ENCODE results near the gene GOLGA6A.
"Not testable (repeated sequence)": the region's sequence is repeated elsewhere in the genome, so short reads cannot be mapped to it uniquely, and the experiment has no call there.

The GOLGA6A gene

GRCh38 chr15:74082450-74082849 lies at the start of gene GOLGA6A:
TSS of gene GOLGA6A (minus strand) at chr15:74082550. CDS start at chr15:74082509, 41 bp downstream.
- DNase-seq, result not testable (repeated sequence)

DNA sequence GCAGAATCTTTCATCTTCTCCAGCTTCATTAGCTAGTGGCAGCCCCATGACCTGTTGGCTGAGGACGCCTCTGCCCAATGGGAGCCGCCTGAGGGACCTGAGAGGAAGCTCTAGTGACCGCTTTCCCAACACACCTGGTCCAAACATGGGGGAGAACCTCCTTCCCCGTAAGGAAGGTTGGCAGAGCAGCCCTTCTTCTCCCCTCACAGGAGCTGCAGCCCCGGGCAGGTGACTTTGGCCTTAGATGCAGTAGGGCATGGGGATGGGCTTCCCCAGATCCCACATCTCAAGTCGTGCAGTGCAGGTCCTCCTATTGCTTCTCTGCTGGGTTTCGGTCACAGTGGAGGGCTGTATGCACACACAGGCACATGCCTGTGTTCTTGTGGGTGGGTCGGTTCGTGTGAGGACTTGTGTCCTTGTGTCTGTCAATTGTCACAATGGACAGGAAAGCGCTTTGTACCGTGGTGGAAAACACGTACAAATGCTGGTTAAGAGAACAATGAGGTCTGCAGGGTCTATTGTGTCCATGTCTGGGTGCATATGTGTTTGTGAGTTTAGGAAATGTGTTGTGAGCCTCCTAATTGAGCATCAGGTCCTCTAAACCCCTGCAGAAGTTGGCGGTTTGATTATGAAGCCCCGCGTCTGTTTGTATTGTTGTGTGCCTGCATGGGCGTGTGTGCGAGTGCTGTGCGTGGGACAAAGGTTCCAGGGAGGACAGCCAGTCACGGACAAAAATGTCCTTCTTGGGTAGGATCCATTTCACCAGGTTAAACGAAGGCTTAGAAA lies 49.5 kb upstream of the GOLGA6A start:
- DNase-seq, result no peak

DNA sequence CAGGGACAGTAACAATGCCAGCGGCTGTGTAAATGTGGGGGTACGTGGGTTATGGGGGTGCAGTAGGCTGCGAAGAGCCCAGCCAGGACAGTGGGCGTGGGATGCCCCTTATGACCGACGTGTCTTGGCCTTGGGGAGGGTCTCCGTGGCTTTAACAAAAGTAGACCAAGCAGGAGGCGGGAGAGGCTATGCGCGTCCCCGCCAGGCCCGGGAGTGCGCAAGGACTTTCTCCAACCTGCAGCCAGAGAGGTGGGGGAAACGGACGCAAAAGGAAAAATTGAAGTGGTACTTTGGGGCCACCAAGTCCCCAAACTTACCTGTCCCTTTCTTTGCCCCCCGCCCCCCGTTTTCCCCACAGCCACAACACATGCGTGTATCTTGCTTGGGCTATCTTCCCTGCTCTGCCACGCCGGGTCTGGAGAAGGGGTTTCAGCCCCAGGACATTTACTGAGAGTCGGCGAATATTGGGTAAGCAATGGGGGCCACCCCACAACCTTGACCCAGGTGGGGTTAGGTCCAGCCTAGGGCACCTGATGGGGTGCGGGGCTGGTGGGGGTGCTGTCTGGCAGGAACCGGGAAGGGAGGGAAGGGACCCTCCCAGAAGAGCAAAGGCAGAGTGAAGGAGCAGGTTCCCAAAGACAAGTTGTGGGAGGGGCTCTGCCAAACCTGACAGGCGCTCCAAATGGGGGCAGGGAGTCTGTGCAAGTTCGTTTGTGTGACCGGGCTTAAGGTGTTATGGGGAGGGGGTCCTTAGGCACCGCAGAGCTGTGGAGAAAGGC lies 48.7 kb upstream of the GOLGA6A start:
- DNase-seq, result no peak

DNA sequence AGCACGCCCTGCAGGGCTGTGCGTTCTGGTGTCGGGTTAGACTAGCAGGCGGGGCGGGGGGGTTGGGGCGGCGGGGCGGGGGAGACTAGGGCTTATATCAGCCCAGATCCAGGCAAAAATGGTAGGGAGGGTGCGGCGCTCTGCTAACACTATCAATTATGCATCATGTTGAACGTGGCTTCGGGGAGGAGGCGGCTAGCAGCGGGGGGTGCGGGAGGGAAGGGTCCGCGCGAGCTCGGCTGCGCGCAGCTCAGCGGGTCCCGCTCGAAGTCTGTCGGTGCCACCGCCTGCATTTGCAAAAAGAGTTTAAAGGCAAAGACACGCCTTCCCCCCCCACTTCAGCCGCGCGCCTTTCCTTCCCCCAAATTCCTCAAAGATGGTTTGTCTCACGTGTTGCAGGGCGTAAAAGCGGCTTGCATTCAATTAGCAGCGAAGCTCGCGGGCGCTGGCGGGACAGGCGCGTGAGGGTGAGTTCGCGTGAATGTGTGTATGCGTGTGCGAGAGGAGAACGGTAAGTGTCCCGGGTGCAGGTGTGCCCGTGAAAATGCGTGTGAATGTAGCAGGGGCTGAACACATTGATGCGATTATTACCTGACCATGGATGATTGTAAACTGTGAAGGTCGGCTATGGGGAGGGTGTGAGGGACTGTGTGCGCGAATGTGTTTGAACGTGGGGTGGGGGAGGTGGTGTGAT lies 48.0 kb upstream of the GOLGA6A start, which contains the start of gene ISLR2:
ISLR2 (plus strand) TSS at position 432 of the 694 bp plus-strand sequence. CDS start 2,169 bp downstream, outside the sequence.
- DNase-seq, result no peak

DNA sequence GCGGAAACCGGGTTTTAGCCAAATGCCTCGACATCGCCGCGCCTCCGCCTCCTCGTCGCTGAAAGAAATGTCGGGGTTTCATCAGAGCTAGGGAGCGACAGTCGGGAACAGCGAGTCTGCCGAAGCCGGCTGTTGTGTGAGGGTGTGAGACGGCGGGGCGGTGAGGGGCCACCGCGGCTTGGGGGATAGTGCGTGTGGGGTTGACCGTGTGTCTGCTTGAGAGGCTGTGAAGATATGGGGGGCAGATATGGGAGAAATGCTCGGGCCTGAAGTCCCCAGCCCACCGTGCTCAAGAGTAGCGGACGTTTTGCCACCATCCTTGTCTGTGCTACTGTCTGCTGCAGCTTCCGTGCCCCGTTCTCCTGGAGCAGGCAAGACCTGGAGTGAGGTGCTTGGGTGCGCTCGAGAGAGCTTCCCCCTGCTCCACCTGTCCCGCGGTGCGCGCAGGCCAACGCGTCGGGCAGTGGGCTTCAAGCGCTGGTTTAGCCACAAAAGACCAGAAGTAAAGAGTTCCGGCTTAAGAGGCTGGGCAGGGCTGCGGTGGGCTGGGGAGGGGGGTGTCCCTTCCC lies 47.3 kb upstream of the GOLGA6A start:
- no peak for DNase-seq

- DNase-seq, result no peak
Observed at GRCh38 chr15:74128785-74129585, 46.6 kb upstream of the GOLGA6A start.

DNA sequence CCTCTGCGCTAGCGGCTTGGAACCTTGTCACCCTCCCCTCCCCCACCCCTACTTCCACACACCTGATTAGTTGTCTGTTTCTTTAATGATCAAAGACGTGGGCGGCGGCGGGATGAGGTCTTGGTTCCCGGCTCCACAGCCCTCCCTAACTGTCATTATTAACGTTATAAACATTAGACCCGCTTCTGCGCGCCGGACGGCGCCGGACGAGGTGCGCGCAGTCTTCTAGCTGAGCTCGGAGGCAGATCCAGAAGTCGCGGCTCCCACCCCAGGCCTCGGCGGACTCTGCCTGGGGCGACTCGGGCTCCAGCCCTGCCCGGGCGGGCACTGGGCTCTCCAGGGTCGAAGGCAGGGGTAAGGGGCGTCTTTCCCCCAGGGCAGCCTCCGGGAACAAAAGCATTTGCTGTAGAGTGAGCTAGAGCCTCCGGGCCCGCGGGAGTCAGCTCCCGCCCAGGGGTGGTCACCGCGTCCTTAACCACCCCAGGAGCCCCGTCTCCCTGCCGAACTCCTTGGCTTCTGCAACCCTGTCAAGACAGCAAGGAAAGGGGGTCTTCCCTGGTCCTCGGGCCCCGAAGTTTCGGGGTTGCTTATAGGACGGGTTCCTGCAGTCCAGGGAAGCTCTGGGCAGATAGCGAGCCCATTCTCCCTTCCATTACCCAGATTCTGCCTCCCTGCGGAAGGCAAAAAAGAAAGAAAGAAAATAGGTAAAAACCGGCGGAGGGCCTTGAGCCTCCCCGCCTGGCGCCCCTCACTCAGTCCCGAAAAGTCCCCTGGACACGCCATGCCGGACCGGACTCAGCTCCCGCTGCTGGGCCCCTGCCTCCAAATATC lies 45.8 kb upstream of the GOLGA6A start:
- no peak for DNase-seq

DNA sequence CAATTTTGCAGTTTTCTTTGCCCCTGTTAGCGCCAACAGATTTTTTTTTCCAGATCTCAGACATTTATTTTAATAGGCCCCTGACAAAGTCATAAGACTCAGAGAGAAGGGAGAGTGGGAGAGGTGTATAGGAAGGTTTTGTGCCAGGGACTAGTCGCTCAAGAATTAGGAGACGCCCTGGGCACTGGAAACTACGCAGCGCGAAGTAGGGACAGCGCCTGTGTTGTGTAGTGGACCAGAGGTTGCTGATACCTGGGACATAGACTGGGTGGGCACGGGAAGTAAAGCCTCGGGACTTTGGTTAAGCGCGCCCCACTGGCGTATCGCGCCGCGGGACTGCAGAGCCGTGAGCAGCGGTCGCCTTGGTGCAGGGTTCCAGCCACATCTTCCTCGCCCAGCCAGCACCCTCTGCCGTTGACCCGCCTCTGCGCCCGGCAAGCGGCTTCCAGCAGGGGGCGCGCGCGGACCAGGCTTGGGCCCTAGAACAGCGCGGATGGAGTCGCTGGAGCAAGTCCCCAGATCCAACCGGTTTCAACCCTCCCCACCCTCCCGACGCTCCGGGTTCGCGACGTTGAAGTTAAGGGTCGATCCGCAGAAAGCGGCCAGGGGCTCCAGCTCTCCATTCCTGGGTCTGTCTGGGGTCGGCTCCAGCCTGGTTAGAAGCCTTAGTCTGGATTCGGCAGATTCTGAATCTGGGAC lies 45.1 kb upstream of the GOLGA6A start:
- peak; percentile 64 for DNase-seq

GRCh38 chr15:74124759-74125158 lies 42.4 kb upstream of the GOLGA6A start:
- DNase-seq, result no peak

GRCh38 chr15:74124196-74124595 lies 41.8 kb upstream of the GOLGA6A start:
- DNase-seq, result no peak

DNA sequence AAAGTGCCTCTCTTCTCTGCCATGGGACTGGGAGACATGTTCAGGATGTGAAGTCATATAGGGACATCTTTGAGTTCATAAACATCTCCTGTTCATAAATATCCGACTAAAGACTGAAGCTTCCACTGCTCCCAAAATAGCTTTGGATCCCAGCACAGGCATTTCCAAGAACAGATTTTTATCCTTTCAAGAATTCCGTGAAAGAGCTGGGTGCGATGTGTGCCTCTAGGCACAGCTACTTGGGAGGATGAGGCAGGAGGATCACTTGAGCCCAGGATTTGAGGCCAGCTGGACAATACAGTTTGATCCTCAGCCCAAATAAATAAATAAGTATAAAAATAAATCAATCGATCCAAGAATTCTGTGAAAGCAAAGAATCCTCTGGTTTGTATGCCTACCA lies 41.3 kb upstream of the GOLGA6A start:
- no peak for DNase-seq

DNA sequence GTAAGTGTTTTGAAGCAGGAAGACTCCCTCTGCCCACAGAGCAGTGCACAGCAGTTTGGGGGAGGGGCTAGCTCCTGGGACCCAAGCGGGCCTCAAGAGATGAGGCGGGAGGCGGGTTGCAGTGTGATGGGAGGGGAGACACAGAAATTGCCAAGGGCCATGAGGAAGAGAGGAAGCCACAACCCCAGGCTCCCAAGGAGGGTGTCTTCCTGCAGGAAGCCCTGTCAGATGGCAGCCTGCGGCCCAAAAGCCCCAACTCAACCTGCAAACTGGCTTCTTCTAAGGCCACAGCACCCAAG lies 40.7 kb upstream of the GOLGA6A start:
- no peak for DNase-seq

DNA sequence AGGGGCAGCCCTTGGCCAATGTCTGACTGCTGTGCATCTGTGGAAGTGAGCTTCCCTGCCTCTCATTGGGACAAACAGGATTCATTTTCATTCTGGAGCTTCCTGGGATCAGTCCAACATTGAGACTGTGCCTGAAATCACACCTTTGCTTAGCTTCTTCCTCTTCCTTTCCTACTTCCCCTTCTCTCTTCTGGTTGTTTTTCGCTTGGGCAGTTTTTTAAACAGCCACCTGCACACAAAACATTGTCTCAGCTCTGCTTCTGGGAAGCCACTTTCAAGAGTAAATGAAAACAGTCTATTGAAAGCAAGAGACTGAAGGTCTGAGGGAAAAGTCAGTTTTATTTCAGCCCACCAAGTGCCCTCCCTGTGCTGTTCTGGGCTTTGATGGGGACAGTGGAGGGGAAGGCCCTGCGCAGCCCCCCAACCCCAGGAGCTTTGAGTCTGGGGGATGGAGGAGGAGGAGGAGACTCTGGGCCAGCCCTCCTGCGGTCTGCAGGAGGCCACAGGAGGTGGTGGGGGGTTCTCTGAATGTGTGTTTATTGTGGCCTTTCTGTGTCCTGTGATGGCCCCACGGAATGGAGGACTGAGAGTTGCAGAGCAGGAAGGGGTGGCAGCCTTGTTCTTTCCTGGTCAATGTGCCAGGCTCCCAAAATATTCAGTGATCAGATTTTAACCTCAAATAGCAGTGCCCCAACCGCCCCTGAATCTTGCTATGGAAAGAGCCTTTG lies 40.2 kb upstream of the GOLGA6A start:
- no peak for DNase-seq

DNA sequence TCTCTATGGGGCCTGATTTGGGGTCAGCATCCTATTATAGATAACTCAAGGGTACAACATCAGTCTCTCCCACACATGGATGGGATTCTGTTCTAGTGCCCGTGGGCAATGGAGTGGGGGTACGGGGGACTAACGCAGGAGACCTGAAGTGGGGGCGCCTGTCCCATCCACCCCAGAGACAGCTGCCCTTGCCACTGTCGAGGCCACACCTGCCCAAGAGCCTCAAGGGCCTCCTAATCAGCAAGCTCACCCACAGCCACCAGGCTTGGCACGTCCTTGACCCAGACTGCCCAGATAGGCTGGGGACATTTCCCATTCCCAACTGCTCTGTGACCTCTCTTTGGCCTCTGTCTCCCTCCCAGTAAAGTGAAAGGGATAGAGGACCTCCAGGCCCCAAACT lies 39.5 kb upstream of the GOLGA6A start:
- no peak for DNase-seq

DNA sequence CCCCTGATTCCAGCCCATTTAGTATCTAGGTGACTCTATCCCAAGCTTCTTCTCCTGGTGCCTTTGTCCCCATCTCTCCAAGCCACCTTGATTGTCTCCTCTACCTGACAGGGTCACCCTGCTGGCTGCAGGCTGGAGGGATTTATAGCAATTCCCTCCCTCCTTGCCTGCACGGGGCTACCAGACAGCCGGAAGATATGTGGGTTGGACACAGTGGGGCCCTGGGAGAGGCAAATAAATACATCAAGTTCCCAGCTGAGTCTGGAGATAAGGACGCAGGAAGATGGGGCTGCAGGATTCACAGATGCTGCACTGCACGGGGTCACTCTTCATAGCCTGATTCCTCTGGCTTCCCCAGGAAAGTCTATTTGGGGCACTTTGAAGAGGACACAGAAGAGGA lies 38.7 kb upstream of the GOLGA6A start:
- DNase-seq, result no peak

DNA sequence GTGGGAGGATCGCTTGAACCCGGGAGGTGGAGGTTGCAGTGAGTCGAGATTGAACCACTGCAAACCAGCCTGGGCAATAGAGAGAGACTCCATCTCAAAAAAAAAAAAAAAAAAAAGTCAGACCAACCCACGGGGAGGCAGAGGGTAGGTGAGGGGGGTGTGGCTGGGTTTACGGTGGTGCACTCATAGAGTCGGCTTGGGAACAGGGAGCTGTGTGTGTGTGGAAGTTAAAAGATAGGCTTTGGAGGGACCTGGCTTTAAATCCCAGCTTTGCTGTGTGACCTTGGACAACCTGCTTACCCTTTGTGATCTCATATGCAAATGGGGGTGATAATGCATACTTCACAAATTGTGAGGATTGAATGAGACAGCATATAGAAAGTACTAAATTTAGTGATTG lies 38.1 kb upstream of the GOLGA6A start:
- DNase-seq, result no peak

GRCh38 chr15:74109713-74110112 lies 27.4 kb upstream of the GOLGA6A start:
- DNase-seq, result no peak

DNA sequence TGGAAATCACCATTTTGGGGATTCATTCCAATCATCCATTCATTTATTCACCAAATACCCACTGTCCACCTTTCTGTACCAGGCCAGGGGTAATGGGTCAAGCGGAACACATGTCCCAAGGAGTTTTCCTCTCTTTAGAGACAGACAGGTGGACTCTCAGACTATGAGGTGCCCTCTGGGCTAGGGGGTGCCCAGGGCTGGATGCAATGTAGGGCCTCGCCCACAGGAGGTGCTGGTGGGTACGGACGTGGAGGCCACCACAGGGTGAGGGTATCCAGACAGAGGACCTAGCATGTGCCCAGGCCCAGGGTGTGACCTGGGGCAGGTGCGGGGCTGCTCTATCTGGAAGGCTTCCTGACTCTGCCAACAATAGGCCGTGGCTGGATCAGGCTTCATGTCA lies 26.3 kb upstream of the GOLGA6A start:
- DNase-seq, result not testable (repeated sequence)

DNA sequence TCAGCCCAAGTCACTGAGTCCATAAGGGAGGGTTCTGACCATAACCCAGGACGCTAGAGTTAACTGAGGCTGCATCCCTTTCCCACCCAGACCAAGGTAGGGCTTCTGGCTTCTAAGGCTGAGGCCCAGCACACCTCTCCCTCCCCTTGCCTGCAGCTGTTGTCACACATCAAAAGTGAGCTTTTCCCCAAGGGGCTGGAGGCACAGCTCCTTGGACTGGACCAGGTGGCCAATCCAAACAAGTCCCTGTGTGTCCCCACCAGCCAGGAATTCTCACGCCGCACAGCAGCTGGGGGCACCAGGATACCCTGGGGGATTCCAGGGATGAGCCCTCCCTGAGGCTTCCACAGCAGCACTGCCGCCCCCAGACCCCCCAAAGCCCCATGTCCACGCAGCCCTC lies 25.8 kb upstream of the GOLGA6A start:
- DNase-seq, result no peak

Measured in NCI-H187 treated with DMSO at 0.1 percent for 48 hours (cell line).